GM18907 (cell line): ENCODE data around the gene ADIPOR1.
A peak's percentile ranks its signal among the peaks of the same experiment; 100 is the strongest.
"Not testable (repeated sequence)": the region's sequence is repeated elsewhere in the genome, so short reads cannot be mapped to it uniquely, and the experiment has no call there.

Source experiments
- ATAC-seq: cut with Tn5 transposase; IDR thresholded peaks from one replicate; pipeline ENCODE4 v1.9.1; 2021; ENCODE audit warnings: mild to moderate bottlenecking, moderate library complexity; ENCODE audit not compliant: unreplicated experiment

Gene ADIPOR1

GRCh38 chr1:202940561-202940960 lies 17.6 kb downstream of the ADIPOR1 start:
- no peak for ATAC-seq

GRCh38 chr1:202938287-202938925 lies 19.7 kb downstream of the ADIPOR1 start:
- no peak for ATAC-seq

DNA sequence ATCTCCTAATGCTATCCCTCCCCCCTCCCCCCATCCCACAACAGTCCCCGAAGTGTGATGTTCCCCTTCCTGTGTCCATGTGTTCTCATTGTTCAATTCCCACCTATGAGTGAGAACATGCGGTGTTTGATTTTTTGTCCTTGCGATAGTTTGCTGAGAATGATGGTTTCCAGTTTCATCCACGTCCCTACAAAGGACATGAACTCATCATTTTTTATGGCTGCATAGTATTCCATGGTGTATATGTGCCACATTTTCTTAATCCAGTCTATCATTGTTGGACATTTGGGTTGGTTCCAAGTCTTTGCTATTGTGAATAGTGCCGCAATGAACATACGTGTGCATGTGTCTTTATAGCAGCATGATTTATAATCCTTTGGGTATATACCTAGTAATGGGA lies 21.7 kb downstream of the ADIPOR1 start:
- ATAC-seq: not testable (repeated sequence)

DNA sequence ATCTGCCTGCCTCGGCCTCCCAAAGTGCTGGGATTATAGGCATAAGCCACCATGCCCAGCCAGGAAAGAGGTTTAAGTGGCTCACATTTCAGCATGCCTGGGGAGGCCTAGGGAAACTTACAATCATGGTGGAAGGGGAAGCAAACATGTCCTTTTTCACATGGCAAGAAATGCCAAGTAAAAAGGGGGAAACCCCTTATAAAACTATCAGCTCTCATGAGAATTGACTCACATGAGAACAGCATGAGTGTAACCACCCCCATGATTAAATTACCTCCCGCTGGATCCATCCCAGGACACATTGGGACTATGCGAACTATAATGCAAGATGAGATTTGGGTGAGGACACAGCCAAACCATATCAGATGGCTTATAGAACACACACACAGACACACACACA lies 22.3 kb downstream of the ADIPOR1 start:
- no peak for ATAC-seq

DNA sequence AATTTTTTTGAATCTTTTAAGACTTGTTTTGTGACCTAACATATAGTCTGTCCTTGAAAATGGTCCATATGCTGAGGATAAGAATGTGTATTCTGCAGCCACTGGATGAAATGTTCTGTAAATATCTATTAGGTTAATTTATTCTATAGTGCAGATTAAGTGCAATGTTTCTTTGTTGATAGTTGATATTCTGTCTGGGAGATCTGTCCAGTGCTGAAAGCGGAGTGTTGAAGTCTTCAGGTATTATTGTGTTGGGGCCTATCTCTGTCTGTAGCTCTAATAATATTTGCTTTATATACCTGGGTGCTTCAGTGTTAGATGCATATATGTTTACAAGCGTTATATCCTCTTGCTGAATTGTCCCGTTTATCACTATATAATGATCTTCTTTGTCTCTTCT lies 23.4 kb downstream of the ADIPOR1 start:
- ATAC-seq: no peak

GRCh38 chr1:202932476-202932875 lies 25.6 kb downstream of the ADIPOR1 start:
- no peak for ATAC-seq

DNA sequence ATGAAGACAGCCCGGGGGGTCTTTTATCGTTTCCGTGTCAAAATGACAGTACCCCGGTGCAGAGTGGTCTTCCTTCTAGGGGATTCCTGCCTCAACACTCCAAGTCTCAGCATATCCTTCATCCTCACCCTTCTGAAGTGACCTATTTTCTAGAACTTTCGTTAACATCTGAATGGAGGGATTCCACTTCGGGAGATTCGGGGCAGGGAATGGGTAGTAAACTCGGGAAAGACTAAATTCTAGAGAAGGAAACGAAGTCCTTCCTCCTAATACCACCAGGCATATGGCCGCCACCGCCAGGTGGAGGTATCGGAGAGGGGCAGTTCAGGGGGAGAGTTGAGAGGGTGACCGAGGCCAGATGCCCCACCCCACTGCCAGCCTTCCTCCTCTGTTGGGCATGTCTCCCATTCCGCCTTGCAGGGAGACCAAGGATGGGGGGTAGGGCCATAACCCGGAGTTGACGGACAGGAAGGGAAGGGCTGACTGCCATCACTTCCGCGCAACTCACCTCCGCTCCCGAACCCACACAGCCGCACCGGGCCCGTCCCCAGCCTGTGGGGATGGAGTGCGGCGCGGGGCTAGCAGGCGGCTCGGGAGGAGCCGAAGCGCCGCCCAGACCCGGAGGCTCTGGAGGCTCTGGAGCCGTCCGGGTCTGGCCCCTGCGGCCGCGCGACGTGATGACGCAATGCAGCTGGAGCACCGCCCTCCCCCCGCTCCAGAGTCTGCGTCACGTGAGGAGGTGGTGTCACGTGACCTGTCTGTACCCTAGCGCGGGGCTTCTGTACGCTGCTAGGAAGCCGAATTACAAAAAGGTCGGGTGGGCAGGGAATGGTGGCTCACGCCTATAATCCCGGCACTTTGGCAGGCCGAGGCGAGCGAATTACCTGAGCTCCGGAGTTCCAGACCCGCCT lies 31.3 kb downstream of the ADIPOR1 start, which contains the start of gene KLHL12:
Gene KLHL12, minus strand, starts transcription at position 654 of the 911 bp plus-strand sequence. CDS start 2,072 bp downstream, outside the sequence.
- peak; percentile 89 for ATAC-seq

GRCh38 chr1:202923533-202923932 lies 34.6 kb downstream of the ADIPOR1 start:
- no peak for ATAC-seq

DNA sequence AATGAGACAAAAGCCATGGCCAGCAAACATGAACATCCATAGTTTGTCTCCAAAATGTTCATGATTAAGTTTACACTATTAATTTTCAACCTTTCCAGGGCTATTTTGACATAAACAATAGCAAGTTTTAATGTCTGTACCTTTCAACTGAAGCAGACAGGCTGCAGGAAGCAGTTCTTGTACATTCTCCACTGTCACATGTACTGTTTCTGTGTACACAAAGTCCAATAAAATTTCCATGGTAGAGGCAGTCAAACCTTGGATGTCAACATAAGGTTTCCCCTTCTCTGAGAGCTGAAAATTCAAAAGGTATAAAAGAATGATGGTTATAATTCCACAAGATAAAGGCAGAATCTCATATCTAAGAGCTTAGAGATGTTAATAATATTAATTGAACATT lies 38.5 kb downstream of the ADIPOR1 start:
- ATAC-seq: no peak

DNA sequence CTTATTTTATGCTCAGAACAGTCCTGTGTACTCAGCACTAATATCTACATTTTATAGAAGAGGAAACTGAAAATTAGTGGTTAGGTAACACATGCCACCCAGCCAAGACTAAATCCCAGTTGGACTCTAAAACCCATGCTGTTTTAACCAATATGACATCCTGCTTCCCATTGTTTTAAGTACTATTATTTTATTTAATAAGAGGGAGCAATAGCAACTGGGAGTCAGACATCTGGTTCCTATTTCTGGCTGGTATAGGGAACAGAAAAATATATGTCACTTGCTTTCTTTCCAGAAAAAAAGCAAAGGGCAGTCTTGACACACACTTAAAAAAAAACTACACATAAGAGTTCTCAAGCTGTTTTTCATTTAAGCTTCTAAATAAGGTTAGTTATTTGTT lies 43.0 kb downstream of the ADIPOR1 start:
- ATAC-seq: no peak

GRCh38 chr1:202912476-202912875 lies 45.6 kb downstream of the ADIPOR1 start:
- not testable (repeated sequence) for ATAC-seq

GRCh38 chr1:202909494-202909893 lies 48.6 kb downstream of the ADIPOR1 start:
- no peak for ATAC-seq

GRCh38 chr1:202908998-202909397 lies 49.1 kb downstream of the ADIPOR1 start:
- ATAC-seq: no peak

GRCh38 chr1:202905331-202905730 lies 52.8 kb downstream of the ADIPOR1 start:
- no peak for ATAC-seq

DNA sequence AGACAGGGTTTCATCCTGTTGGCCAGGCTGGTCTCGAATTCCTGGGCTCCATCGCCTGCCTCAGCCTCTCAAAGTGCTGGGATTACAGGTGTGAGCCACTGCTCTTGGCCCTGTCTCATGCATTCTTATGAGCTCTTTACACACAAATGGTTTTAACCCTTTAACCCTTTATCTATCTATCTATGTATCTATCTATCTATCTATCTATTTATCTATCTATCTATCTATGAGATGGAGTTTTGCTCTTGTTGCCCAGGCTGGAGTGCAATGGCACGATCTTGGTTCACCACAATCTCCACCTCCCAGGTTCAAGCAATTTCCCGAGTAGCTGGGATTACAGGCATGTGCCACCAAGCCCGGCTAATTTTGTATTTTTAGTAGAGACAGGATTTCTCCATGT lies 54.3 kb downstream of the ADIPOR1 start:
- ATAC-seq: not testable (repeated sequence)

DNA sequence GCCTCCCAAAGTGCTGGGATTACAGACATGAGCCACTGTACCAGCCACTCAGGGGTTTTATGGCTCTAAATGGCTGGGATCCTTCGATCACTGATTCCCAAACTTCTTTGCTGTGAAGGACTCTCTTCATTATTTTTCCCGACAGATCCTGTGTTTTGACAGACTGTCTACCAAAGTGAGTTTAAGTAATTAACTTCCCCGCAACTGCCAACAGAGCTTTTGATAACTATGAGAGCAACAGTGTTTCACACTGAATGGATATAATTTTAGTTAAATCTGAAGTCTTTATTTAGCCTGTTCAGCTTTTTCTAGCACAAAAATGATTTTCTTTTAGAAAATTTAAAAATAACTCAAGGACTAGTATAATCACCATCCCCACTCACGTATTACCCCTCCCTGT lies 56.6 kb downstream of the ADIPOR1 start:
- ATAC-seq: no peak

- ATAC-seq: no peak
Measured at GRCh38 chr1:202892501-202892900, 65.6 kb downstream of the ADIPOR1 start.
